Natural killer cell (primary cell): ENCODE measurements around the gene WDR41. TPM values are rescaled to one million over a fixed set of nuclear protein-coding genes. Genes with fewer than 3 reads are reported as not detected.
"Not testable (repeated sequence)": the region's sequence is repeated elsewhere in the genome, so short reads cannot be mapped to it uniquely, and the experiment has no call there.

Experiments
- ATAC-seq, 3 donors: fragments of 150-1000 bp in 2 of 3; fragments of 200-7000 bp in 1 of 3; cut with Tn5 transposase; 1 replicate in 1 of 3; 2 replicates in 2 of 3; pipeline ENCODE4 v1.10.0; 2021; ENCODE audit warnings: mild to moderate bottlenecking in 2 of 3, moderate library complexity in 2 of 3
- DNase-seq, 2 donors: peaks; one replicate each; pipeline versions ENCODE4 v3.0.0 to v3.0.0-alpha.2; 2013 to 2021; ENCODE audit warnings: mixed read lengths in 1 of 2
- H3K27ac ChIP-seq: one replicate; pipeline ENCODE4 v1.5.1; 2013; ENCODE audit warnings: mild to moderate bottlenecking, low read length
- H3K27me3 ChIP-seq: one replicate; pipeline ENCODE4 v1.6.1; 2013; ENCODE audit warnings: low read length; ENCODE audit not compliant: control insufficient read depth, insufficient read depth
- H3K36me3 ChIP-seq: one replicate; pipeline ENCODE4 v1.6.1; 2013; ENCODE audit warnings: low read length; ENCODE audit not compliant: control insufficient read depth, insufficient read depth
- H3K4me1 ChIP-seq: one replicate; pipeline ENCODE4 v1.6.1; 2013; ENCODE audit warnings: low read length; ENCODE audit not compliant: control insufficient read depth, insufficient read depth
- H3K4me3 ChIP-seq: one replicate; pipeline ENCODE4 v1.5.1; 2013; ENCODE audit warnings: low read length
- H3K9me3 ChIP-seq: one replicate; pipeline ENCODE4 v1.6.1; 2013; ENCODE audit warnings: low read length; ENCODE audit not compliant: control insufficient read depth, insufficient read depth
- H3K27ac Mint-ChIP-seq, 2 donors: one replicate each; pipeline ENCODE4 v1.8.0; 2022; ENCODE audit warnings: mild to moderate bottlenecking in 2 of 2, mixed read lengths in 2 of 2, moderate library complexity in 1 of 2
- H3K27me3 Mint-ChIP-seq, 2 donors: one replicate each; pipeline ENCODE4 v1.8.0; 2022; ENCODE audit warnings: low read depth in 2 of 2, mixed read lengths in 2 of 2
- H3K36me3 Mint-ChIP-seq: one replicate; pipeline ENCODE4 v1.8.0; 2022; ENCODE audit warnings: mixed read lengths
- H3K4me1 Mint-ChIP-seq, 2 donors: one replicate each; pipeline ENCODE4 v1.8.0; 2022; ENCODE audit warnings: mixed read lengths in 2 of 2
- H3K4me3 Mint-ChIP-seq: one replicate; pipeline ENCODE4 v1.8.0; 2022; ENCODE audit warnings: mild to moderate bottlenecking, moderate library complexity, mixed read lengths
- H3K9me3 Mint-ChIP-seq, 2 donors: one replicate each; pipeline ENCODE4 v1.8.0; 2022; ENCODE audit warnings: mixed read lengths in 2 of 2
- WGBS: methylation state at CpG from one replicate; pipeline ENCODE4 v1.1.7; 2013; ENCODE audit warnings: missing lambda C conversion rate; ENCODE audit not compliant: insufficient coverage; 5-methylcytosine and 5-hydroxymethylcytosine counted together
- intact Hi-C: fragments of 100-400 bp; cut with micrococcal nuclease; formaldehyde crosslinking; loops from one replicate; pipeline ENCODE4 v1.14.2; 2022
- total RNA-seq, 4 donors: library from RNA; stranded (reverse); fragments of 120-200 nt in 1 of 4; gene quantifications; one replicate each; pipeline versions ENCODE4 v1.2.3 to v1.2.4, GENCODE V29; 2013 to 2022
- TF ChIP-seq, protein P1 (sequence below): fragments of 200-600 bp; IDR thresholded peaks from one replicate; pipeline ENCODE4 v1.8.0; 2022; ENCODE audit warnings: antibody characterized with exemption

WDR41 gene
- total RNA-seq, 3 donors from 2014 or later (not counting 1 experiment from before 2014, with no cell fraction given): 20.7 to 25.5 (median 24.9) TPM

DNA sequence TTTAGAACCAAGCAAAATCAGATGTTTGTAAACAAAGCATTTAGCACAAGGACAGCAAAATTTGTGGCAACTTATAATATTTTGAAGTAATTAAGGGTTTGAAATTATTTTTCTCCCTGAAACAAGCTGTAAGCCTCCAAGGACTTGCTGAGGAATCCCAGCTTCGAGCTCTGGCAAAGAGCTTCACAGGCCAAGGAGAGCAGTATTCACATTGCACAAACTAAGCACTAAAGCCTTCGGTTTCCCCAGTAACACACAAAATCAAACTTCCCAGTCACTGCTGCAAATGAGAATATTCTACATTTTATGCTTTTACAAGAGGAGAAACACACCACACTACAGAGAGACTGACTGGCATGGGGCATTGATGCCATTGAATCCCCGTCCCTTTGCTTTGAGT is 101.9 kb downstream of the WDR41 start:
- ATAC-seq: no peak

DNA sequence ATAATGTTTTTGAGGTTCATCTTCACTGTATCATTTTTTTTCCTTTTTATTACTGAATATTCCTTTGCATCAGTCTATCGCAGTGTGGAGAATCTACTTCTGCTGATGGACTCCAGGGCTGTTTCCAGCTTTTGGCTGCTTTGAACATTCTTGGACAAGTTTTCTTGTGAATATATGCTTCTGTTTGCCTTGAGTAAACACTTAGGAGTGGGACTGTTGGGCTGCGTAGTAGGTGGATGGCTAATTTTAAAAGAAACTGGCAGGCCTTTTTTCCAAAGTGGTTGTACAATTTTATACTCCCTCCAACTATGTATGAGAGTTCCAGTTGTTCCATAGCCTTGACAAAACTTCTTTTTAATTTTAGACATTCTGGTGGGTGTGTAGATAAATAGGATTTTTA is 102.4 kb downstream of the WDR41 start:
- TF ChIP-seq, protein P1, sequence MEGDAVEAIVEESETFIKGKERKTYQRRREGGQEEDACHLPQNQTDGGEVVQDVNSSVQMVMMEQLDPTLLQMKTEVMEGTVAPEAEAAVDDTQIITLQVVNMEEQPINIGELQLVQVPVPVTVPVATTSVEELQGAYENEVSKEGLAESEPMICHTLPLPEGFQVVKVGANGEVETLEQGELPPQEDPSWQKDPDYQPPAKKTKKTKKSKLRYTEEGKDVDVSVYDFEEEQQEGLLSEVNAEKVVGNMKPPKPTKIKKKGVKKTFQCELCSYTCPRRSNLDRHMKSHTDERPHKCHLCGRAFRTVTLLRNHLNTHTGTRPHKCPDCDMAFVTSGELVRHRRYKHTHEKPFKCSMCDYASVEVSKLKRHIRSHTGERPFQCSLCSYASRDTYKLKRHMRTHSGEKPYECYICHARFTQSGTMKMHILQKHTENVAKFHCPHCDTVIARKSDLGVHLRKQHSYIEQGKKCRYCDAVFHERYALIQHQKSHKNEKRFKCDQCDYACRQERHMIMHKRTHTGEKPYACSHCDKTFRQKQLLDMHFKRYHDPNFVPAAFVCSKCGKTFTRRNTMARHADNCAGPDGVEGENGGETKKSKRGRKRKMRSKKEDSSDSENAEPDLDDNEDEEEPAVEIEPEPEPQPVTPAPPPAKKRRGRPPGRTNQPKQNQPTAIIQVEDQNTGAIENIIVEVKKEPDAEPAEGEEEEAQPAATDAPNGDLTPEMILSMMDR: no peak
- Histone ChIP-seq H3K4me1 (no peaks in the 10 kb centered on the region), H3K9me3 (no peaks in the 10 kb centered on the region), H3K36me3 (no peaks in the 10 kb centered on the region), H3K27me3 (no peaks in the 10 kb centered on the region), H3K4me3 (no peak overlapping the region), H3K27ac (no peak overlapping the region)
- no peaks in the 10 kb centered on the region for H3K9me3 Mint-ChIP-seq
- DNase-seq (no peak), ATAC-seq (no peak)
- H3K27me3 Mint-ChIP-seq: peaks cover 5 to 18% of the 10 kb centered on the region in 2 donors
- H3K4me1 Mint-ChIP-seq: no peaks in the 10 kb centered on the region
- no peaks in the 10 kb centered on the region for H3K36me3 Mint-ChIP-seq
- H3K27ac Mint-ChIP-seq: no peak overlapping the region
- intact Hi-C loops: no loop called here
- WGBS: 100% methylated on average over 2 of the region's 2 CpGs
- no peak overlapping the region for H3K4me3 Mint-ChIP-seq

More for the DNA sequence above, 101.9 kb downstream of the WDR41 start:
- H3K27me3 Mint-ChIP-seq: peaks cover 5 to 14% of the 10 kb centered on the region in 2 donors
- Histone ChIP-seq H3K9me3 (no peaks in the 10 kb centered on the region), H3K27ac (no peak overlapping the region), H3K36me3 (no peaks in the 10 kb centered on the region), H3K4me3 (no peak overlapping the region), H3K27me3 (no peaks in the 10 kb centered on the region), H3K4me1 (no peaks in the 10 kb centered on the region)
- no peak overlapping the region for H3K4me3 Mint-ChIP-seq
- intact Hi-C loops: no loop called here
- 93% methylated on average over 3 of the region's 3 CpGs for WGBS
- DNase-seq: no peak
- no peaks in the 10 kb centered on the region for H3K4me1 Mint-ChIP-seq
- H3K36me3 Mint-ChIP-seq: no peaks in the 10 kb centered on the region
- TF ChIP-seq, protein P1: no peak
- H3K9me3 Mint-ChIP-seq: no peaks in the 10 kb centered on the region
- no peak overlapping the region for H3K27ac Mint-ChIP-seq

DNA sequence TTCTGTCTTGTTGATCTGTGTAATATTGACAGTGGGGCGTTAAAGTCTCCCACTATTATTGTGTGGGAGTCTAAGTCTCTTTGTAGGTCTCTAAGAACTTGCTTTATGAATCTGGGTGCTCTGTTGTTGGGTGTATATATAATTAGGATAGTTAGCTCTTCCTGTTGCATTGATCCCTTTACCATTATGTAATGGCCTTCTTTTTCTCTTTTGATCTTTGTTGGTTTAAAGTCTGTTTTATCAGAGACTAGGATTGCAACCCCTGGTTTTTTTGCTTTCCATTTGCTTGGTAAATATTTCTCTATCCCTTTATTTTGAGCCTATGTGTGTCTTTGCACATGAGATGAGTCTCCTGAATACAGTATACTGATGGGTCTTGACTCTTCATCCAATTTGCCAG is 105.8 kb downstream of the WDR41 start:
- H3K27ac ChIP-seq, intact Hi-C loops: not testable (repeated sequence)

DNA sequence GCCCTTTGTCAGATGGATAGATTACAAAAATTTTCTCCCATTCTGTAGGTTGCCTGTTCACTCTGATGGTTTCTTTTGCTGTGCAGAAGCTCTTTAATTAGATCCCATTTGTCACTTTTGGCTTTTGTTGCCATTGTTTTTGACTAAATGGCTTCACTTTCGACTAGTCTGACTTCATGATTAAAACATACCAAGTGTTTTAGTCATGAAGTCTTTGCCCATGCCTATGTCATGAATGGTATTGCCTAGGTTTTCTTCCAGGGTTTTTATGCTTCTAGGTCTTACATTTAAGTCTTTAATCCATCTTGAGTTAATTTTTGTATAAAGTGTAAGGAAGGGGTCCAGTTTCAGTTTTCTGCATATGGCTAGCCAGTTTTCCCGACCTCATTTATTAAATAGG is 108.8 kb downstream of the WDR41 start:
- ATAC-seq, H3K9me3 Mint-ChIP-seq, H3K4me1 Mint-ChIP-seq, H3K4me3 ChIP-seq, H3K4me3 Mint-ChIP-seq, H3K36me3 Mint-ChIP-seq, H3K27me3 Mint-ChIP-seq, intact Hi-C loops, DNase-seq, H3K9me3 ChIP-seq, H3K4me1 ChIP-seq, H3K27me3 ChIP-seq, H3K27ac ChIP-seq, H3K27ac Mint-ChIP-seq, H3K36me3 ChIP-seq: not testable (repeated sequence)
- 94% methylated on average over 2 of the region's 2 CpGs for WGBS

More for the DNA sequence above, 105.8 kb downstream of the WDR41 start:
- not testable (repeated sequence) for H3K9me3 Mint-ChIP-seq, H3K4me3 ChIP-seq, H3K36me3 ChIP-seq, H3K4me1 Mint-ChIP-seq, DNase-seq, H3K36me3 Mint-ChIP-seq, H3K27ac Mint-ChIP-seq, H3K27me3 ChIP-seq, H3K4me3 Mint-ChIP-seq, ATAC-seq, H3K4me1 ChIP-seq, H3K9me3 ChIP-seq
- no CpG with 5 or more reads among the region's 1 CpG for WGBS
- peaks cover 5 to 15% of the 10 kb centered on the region in 2 donors for H3K27me3 Mint-ChIP-seq

Other genes with a start within 250 kb of the WDR41 start
- gene OTP, start 146.4 kb upstream of the WDR41 start, total RNA-seq: not detected